T47D (cell line): ENCODE results near the gene OR52D1.

Source experiments
- DNase-seq, 2 experiments: peaks; one replicate each; pipeline versions ENCODE4 v3.0.0 to v3.0.0-alpha.2; 2011 to 2012; ENCODE audit warnings: low read depth in 1 of 2, low spot score in 1 of 2
- JUND ChIP-seq: IDR thresholded peaks from 2 replicates; pipeline ENCODE4 v1.6.1; 2012; ENCODE audit warnings: low read depth
- in situ Hi-C: cut with HindIII; loops from 2 replicates; pipeline ENCODE4 v1.10.0; 2016; ENCODE audit warnings: low sequenced_read_pairs, low pct_unique_long_range_greater_than_20kb

The OR52D1 gene

DNA sequence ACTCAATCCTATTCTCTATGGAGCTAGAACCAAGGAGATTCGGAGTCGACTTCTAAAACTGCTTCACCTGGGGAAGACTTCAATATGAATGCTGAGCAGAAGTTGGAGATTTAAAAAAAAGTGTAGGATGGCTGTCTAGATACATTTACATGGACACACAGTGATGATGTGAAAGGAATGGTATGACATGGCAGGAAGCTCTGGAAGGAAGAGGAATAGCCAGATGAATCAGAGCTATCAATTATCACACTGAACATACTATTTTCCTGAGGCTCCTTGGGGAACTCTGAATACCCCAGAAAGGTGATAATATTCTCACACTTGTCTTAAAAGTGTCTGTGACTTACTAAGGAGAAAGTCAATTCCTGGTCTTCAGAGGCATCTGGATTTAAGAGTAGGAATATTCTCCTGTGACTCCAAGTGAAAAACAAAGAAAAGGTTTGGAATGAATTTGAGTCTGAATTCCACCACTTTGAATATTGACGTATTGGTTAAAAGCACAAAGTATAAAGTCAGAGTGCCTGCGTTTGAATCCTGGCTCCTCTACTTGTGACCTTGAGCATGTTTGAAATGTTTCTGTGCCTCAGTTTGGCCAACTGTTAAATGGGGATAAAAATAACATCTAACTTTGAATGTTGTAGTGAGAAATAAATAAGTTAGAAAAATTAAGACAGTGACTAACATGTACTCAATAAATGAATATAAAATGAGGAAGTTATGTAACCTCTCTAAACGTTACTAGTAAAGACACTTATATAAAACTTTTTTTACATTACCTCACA is 1.3 kb downstream of the OR52D1 start:
- TF ChIP-seq JUND: no peak
- in situ Hi-C loops: no loop called here
- no peak for DNase-seq

DNA sequence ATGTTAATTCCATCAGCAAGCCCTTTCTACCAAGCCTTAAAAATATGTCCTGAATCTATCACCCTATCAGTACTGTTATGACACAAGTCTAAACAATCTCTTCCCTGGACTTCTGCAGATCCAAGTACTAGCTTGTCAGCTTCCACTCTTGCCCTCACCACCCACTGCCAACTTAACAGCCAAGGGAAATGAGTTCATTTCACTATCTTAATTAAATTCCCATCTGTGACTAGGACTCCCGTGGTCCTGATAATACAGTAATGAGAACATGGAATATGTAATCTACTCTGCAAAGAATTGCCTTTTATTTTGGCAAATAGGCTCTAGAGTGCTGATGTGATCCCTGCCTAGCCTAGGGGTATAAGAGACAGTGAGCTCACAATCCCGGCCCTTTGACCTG is 11.2 kb downstream of the OR52D1 start:
- no peak for TF ChIP-seq JUND
- in situ Hi-C loops: no loop called here

DNA sequence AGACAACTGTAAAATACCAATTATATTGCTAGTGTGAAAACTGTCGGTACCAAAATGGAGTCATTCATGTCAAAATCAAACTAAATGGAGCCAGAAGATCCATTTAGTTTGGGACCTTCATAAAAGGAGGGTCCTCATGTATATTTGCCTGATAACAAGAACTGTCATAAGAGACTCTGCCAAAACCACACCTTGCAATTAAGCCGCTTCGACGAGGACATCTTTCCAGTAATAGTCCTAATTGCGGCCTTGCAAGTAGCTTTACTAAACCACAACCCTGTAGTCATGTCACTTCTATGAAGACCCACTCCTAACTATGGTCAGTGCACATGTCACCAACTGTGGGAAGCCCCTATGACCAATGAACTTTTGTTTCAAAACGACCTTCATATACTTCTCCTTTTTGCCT is 11.9 kb downstream of the OR52D1 start:
- TF ChIP-seq JUND: no peak
- in situ Hi-C loops: no loop called here
- DNase-seq: no peak

More for the DNA sequence above, 11.2 kb downstream of the OR52D1 start:
- DNase-seq: no peak

DNA sequence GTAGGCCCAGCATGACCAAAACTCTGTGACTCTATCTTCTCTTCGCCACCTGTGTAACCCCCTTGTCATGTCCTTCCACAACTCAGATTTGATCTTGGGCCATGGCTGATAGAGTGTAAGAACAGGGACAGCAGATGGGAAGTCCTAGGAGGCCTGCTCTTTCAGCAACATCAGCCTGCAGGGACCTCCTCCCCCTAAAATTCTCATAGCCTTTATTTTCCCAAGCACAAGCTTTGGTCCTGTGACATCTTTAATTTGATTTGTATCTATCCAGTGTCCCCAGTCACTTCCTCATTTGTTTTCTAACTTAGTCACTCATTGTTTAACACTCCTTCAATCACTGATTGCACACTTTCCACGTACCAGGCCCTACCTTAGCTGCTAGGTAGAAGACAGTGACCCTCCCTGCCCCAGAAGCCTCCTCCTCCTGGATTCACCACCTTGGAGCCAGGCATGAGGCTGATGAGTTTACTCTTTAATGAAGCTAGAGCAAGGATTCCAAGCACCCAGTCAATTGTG is 16.0 kb downstream of the OR52D1 start:
- TF ChIP-seq JUND: no peak
- DNase-seq: no peak
- in situ Hi-C loops: no loop called here

DNA sequence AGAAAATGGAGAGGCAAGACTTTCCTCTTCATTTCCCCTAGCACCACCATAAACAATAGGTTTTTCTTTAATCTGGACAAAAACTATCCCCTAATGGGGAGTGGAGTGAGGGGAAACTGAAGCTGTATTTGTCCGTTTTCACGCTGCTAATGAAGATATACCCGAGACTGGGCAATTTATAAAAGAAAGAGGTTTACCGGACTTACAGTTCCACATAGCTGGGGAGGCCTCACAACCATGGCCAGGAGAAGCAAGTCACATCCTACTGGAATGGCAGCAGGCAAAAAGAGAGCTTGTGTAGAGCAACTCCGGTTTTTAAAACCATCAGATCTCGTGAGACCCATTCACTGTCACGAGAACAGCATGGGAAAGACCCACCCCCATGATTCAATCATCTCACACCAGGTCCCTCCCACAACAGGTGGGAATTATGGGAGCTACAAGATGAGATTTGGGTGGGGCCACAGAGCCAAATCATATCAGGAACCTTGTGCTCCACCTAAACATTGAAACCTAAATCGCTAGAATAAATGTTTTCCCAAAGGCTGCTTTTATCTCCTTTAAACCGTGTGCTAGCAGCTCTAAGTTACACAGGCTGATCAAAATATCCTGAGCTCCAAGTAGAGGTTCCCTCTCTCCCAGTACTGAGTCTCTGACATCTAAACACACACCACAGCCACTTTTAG is 17.0 kb downstream of the OR52D1 start:
- TF ChIP-seq JUND: no peak
- in situ Hi-C loops: no loop called here
- no peak for DNase-seq

DNA sequence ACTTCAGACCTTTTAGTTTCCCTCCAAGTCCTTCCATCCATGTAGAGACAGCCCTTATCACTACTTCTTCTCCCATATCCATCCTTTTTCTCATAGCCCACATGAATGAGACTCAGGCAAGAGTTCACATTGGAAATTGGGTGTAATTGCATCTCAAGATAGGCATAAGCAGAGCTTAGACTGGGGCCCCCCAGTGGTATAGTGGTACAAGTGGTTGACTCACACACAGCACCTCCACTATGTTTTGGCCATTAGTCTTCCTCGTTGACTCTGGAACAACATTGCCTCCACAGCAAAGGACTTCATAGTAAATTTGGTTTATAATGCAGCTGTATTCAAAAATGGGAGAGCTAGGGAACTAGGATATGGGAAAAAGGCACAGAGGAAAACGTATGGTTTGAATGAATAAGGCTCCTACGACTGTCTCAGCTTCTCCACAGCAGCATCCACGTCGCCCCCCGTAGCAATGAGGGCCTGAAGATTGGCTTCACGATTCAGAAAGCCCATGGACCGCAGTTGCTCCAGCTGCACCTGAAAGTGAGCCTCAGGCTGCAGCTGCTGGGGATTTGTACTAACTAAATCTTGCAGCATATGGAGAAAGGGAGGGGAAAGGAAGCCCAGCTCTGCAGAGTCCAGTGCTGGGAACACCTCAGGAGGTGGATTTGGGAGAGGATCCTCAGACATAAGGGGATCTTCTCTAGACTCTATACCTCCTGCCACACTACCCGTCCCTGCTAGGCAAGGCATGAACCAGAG is 18.9 kb downstream of the OR52D1 start:
- no peak for DNase-seq
- TF ChIP-seq JUND: no peak
- in situ Hi-C loops: no loop called here

DNA sequence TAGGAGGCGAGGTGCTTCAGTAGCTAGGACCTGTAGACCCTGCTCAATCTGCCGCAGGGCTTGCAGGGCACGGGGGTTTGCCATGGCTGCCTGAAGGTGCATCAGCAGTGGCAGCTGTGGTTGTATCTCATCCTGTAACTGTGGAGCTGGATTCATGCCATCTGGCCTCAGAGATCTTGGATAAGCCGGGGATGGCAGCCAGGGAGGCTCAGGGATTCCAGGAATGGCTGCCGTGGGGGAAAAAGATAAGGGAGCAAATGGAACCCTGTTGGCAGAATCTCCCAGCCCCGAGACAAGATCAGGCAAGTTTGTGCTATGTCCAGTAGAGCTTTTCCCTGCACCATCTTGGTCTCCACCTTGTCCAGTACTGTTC is 19.4 kb downstream of the OR52D1 start:
- no peak for DNase-seq
- in situ Hi-C loops: no loop called here
- TF ChIP-seq JUND: no peak

DNA sequence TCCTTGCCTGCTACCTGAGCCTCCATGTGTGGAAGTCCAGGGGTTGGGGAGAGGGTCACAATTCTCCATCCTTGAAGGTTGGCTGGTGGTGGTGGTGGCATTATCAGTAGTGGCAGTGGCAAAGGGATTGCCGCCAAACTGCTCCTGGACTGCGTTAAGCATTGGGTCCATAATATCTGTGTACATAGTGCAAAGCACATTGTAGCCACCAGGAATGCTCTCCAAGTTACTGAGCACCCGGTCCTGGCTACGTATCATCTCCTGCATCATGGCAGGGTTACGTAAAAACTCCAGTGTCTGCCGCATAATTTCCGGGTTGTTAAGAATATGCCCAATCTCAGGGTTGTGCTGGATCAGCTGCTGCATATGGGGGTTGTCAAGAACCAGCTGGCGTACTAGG is 20.1 kb downstream of the OR52D1 start:
- DNase-seq: peak in 1 of 2 experiments; percentile 6
- in situ Hi-C loops: no loop called here
- TF ChIP-seq JUND: no peak

DNA sequence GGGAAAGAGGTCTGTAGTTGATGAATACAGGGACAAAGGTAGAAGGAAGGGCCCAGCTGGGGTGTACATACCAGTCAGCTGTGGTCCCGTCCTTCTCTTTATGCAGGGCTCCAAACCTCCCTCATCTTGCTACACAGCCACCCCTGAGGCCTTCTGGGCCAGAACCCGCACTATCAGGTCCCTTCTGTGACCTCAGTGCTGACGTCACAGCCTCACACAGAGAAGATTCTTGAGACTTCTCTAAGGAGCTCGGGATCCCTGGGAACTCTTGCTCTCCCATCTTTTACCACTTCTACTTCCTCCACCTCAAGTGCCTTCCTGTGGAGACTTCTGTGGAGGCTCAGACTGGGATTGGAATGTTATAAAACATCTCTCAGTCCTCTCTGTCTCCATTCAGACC is 21.3 kb downstream of the OR52D1 start, which contains the start of gene UBQLN3:
Gene UBQLN3 (minus strand): TSS at position 155 of the 400 bp plus-strand sequence. CDS start 399 bp downstream, outside the sequence.
- no peak for TF ChIP-seq JUND
- DNase-seq: no peak
- in situ Hi-C loops: no loop called here

DNA sequence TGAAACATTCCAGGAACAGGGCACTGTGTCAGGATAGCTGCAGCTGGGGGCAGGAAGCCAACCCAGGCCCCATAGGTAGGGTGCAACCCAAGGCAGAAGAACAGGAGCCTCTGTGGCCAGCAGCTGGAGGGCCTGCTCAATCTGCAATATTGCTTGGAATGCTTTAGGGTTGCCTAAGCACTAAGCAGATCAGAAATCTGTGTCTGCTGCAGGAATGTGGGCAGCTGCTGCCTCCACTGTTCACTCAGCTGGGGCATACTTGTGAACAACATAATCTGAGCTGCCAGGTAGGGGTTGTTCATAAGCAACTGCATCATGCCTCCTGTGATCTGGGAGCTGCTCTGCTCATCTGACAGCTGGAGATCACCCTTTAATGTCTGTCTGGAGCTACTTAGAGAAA is 26.4 kb downstream of the OR52D1 start:
- no peak for TF ChIP-seq JUND
- in situ Hi-C loops: no loop called here
- DNase-seq: no peak

DNA sequence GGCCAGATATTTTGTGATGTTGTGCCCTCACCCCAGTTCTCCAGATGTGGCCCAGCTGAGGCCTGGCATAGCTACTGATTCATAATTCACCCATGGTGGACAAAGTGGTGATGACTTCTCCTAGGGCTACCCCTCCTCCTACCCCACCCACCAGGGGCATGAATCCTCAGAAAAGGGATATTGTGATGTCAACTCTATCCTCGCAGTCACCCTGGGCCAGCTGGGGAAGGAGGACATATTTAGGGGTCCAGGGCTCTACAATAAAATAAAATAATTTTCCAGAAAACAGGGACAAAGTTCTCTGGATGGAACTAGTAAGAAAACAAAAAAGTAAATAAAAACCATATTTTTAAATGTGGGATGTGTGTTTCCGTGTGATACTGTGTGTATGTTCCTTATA is 28.1 kb downstream of the OR52D1 start, which contains the start of gene UBQLNL:
Gene UBQLNL (minus strand): TSS at position 101 of the 400 bp plus-strand sequence. CDS start 258 bp downstream, outside the sequence.
- no peak for TF ChIP-seq JUND
- in situ Hi-C loops: no loop called here
- no peak for DNase-seq

DNA sequence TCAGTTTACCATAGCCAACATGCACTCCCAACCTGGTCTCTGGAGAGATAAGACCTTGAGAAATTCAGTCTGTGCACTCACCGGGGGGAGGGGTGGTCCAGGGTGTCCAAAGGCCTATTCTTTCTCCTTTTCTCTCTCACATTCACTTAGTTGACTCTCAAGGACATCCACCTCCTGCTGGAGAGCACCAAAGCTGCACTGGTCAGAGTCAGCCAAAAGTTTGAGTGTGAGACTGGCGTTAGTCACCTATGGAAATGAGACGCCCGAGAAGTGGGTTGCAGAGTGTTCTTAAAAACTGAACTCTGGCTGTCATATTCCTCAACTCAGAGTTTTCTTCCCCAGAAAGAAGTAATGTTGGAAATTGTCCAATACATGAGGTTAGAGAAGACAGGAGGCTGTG is 33.1 kb downstream of the OR52D1 start:
- DNase-seq: no peak
- TF ChIP-seq JUND: no peak
- in situ Hi-C loops: no loop called here
